Keratinocyte (primary cell): ENCODE measurements around the gene SPATA33. TPM values are rescaled to one million over a fixed set of nuclear protein-coding genes. Genes with fewer than 3 reads are reported as not detected.

ENCODE experiments used
- DNase-seq: peaks from one replicate; pipeline ENCODE4 v3.0.0-alpha.2; 2011; ENCODE audit warnings: low read depth, missing footprints, low spot score
- FAIRE-seq: peaks from 2 replicates; lab custom pipeline; 2011; peaks lifted over from hg19 to GRCh38; lab: Jason Lieb, UNC
- H2AFZ ChIP-seq: 2 replicates; pipeline ENCODE4 v1.6.0; 2012; ENCODE audit warnings: low read length, control low read depth, inconsistent platforms; ENCODE audit not compliant: control insufficient read depth
- H3K27ac ChIP-seq: 2 replicates; pipeline ENCODE4 v1.5.1; 2011; ENCODE audit warnings: low read length; ENCODE audit not compliant: control insufficient read depth, insufficient read depth
- H3K27me3 ChIP-seq: 3 replicates; pipeline ENCODE4 v1.6.0; 2011; ENCODE audit warnings: low read length; ENCODE audit not compliant: control insufficient read depth, insufficient read depth; ENCODE audit errors: extremely low read depth
- H3K36me3 ChIP-seq, 2 experiments: 2 replicates in 1 of 2; 3 replicates in 1 of 2; pipeline ENCODE4 v1.5.1; 2011; ENCODE audit warnings: low read length in 2 of 2, mild to moderate bottlenecking in 1 of 2; ENCODE audit not compliant: control insufficient read depth in 2 of 2, insufficient read depth in 2 of 2; ENCODE audit errors: extremely low read depth in 1 of 2
- H3K4me1 ChIP-seq: 3 replicates; pipeline ENCODE4 v1.5.1; 2011; ENCODE audit warnings: low read length; ENCODE audit not compliant: control insufficient read depth, insufficient read depth; ENCODE audit errors: extremely low read depth
- H3K4me2 ChIP-seq: 3 replicates; pipeline ENCODE4 v1.6.0; 2011; ENCODE audit warnings: low read depth, low read length; ENCODE audit not compliant: control insufficient read depth, insufficient read depth; ENCODE audit errors: extremely low read depth
- H3K4me3 ChIP-seq, 3 experiments: fragments of 200-600 bp in 1 of 3; sonication (generic) in 1 of 3; 2 replicates in 2 of 3; 3 replicates in 1 of 3; pipeline ENCODE4 v1.5.1; 2011 to 2016; ENCODE audit warnings: low read length in 3 of 3, mild to moderate bottlenecking in 3 of 3, control low read depth in 2 of 3, inconsistent platforms in 1 of 3, low read depth in 1 of 3, mixed read lengths in 1 of 3, mixed run types in 1 of 3, moderate library complexity in 1 of 3; ENCODE audit not compliant: control insufficient read depth in 2 of 3, insufficient read depth in 2 of 3; ENCODE audit errors: extremely low read depth in 1 of 3
- H3K79me2 ChIP-seq: 2 replicates; pipeline ENCODE4 v1.6.0; 2012; ENCODE audit warnings: low read length; ENCODE audit not compliant: control insufficient read depth, insufficient read depth
- H3K9ac ChIP-seq: 3 replicates; pipeline ENCODE4 v1.6.0; 2011; ENCODE audit warnings: low read length; ENCODE audit not compliant: control insufficient read depth, insufficient read depth; ENCODE audit errors: extremely low read depth
- H3K9me1 ChIP-seq: 3 replicates; pipeline ENCODE4 v1.6.0; 2011; ENCODE audit warnings: low read length; ENCODE audit not compliant: control insufficient read depth, insufficient read depth; ENCODE audit errors: extremely low read depth
- H3K9me3 ChIP-seq: 2 replicates; pipeline ENCODE4 v1.5.1; 2012; ENCODE audit warnings: low read depth, low read length; ENCODE audit not compliant: control insufficient read depth
- H4K20me1 ChIP-seq: 3 replicates; pipeline ENCODE4 v1.6.0; 2011; ENCODE audit warnings: low read length; ENCODE audit not compliant: control insufficient read depth, insufficient read depth; ENCODE audit errors: extremely low read depth
- EZH2 ChIP-seq: IDR thresholded peaks from one replicate; pipeline ENCODE4 v1.6.1; 2012; ENCODE audit warnings: inconsistent platforms, mild to moderate bottlenecking, low read length, moderate library complexity
- dilution Hi-C: fragments of 300-500 bp; cut with MboI; formaldehyde crosslinking; loops from one replicate; pipeline ENCODE4 v1.7.0; 2020; ENCODE audit warnings: low sequenced_read_pairs; ENCODE audit not compliant: extremely low pct_ligation_motif_present
- polyA plus RNA-seq, 5 experiments: library from polyadenylated mRNA; depleted of rRNA in 3 of 5; stranded (reverse) in 3 of 5; stranded (forward) in 1 of 5; unstranded in 1 of 5; fragments of >200 nt; gene quantifications; 1 replicate in 1 of 5; 2 replicates in 3 of 5; 3 replicates in 1 of 5; pipeline versions ENCODE4 v1.2.1 to v1.2.3, GENCODE V29; 2011 to 2012; ENCODE audit warnings: missing spikeins in 2 of 5, low read depth in 1 of 5, low replicate concordance in 1 of 5
- TF ChIP-seq, protein P1 (sequence below), 3 experiments: IDR thresholded peaks in 1 of 3; conservative IDR thresholded peaks in 1 of 3; optimal IDR thresholded peaks in 1 of 3; 2 replicates in 2 of 3; 3 replicates in 1 of 3; pipeline versions ENCODE3 to v1.5.1; 2011; ENCODE audit warnings: low read length in 3 of 3, mild to moderate bottlenecking in 3 of 3, moderate library complexity in 2 of 3, control low read depth in 1 of 3, inconsistent platforms in 1 of 3; ENCODE audit not compliant: insufficient read depth in 2 of 3; ENCODE audit errors: extremely low read depth in 1 of 3

Gene SPATA33
- polyA plus RNA-seq, 1 donor (not counting 4 experiments of a cell fraction or from before 2014, with no cell fraction given), result 5.3 TPM

- no peak overlapping the region for H3K4me2 ChIP-seq
- dilution Hi-C loops, result no loop called here
- no peaks in the 10 kb centered on the region for H4K20me1 ChIP-seq
- peaks cover 6% of the 10 kb centered on the region for H3K4me1 ChIP-seq
- peaks cover 17% of the 10 kb centered on the region for H3K27me3 ChIP-seq
- no peaks in the 10 kb centered on the region for H3K79me2 ChIP-seq
- H3K4me3 ChIP-seq, result no peak overlapping the region
- no peaks in the 10 kb centered on the region for H3K36me3 ChIP-seq
- no peaks in the 10 kb centered on the region for H3K9me3 ChIP-seq
- peak overlapping the region; percentile 56 for H2AFZ ChIP-seq
- H3K9ac ChIP-seq, result no peak overlapping the region
- no peak for FAIRE-seq
- H3K27ac ChIP-seq, result no peak overlapping the region
- no peaks in the 10 kb centered on the region for H3K9me1 ChIP-seq
- DNase-seq, result no peak
- no peak for TF ChIP-seq EZH2
- TF ChIP-seq, protein P1, sequence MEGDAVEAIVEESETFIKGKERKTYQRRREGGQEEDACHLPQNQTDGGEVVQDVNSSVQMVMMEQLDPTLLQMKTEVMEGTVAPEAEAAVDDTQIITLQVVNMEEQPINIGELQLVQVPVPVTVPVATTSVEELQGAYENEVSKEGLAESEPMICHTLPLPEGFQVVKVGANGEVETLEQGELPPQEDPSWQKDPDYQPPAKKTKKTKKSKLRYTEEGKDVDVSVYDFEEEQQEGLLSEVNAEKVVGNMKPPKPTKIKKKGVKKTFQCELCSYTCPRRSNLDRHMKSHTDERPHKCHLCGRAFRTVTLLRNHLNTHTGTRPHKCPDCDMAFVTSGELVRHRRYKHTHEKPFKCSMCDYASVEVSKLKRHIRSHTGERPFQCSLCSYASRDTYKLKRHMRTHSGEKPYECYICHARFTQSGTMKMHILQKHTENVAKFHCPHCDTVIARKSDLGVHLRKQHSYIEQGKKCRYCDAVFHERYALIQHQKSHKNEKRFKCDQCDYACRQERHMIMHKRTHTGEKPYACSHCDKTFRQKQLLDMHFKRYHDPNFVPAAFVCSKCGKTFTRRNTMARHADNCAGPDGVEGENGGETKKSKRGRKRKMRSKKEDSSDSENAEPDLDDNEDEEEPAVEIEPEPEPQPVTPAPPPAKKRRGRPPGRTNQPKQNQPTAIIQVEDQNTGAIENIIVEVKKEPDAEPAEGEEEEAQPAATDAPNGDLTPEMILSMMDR (optimal IDR thresholded peaks at IDR 0.05 in 1 of 3, IDR thresholded peaks at IDR 0.05 in 1 of 3, conservative IDR thresholded peaks at IDR 0.05 in 1 of 3; ENCODE audit: extremely low read depth in 1 of 3, insufficient read depth in 2 of 3, low read length in 3 of 3), result no peak
Observed at GRCh38 chr16:89616623-89617022, 41.0 kb upstream of the SPATA33 start.

GRCh38 chr16:89617036-89617435 lies 40.6 kb upstream of the SPATA33 start:
- H3K27ac ChIP-seq, result no peak overlapping the region
- H2AFZ ChIP-seq, result peak overlapping the region; percentile 56
- H3K4me1 ChIP-seq, result peaks cover 6% of the 10 kb centered on the region
- FAIRE-seq (no peak), DNase-seq (no peak)
- no peaks in the 10 kb centered on the region for H3K36me3 ChIP-seq
- no peak overlapping the region for H3K4me2 ChIP-seq
- TF ChIP-seq EZH2, result no peak
- TF ChIP-seq, protein P1 (optimal IDR thresholded peaks at IDR 0.05 in 1 of 3, IDR thresholded peaks at IDR 0.05 in 1 of 3, conservative IDR thresholded peaks at IDR 0.05 in 1 of 3; ENCODE audit: extremely low read depth in 1 of 3, insufficient read depth in 2 of 3, low read length in 3 of 3), result no peak
- no peaks in the 10 kb centered on the region for H3K9me3 ChIP-seq
- no peak overlapping the region for H3K9ac ChIP-seq
- H3K27me3 ChIP-seq, result peaks cover 21% of the 10 kb centered on the region
- no peak overlapping the region for H3K4me3 ChIP-seq
- dilution Hi-C loops, result no loop called here
- no peaks in the 10 kb centered on the region for H3K9me1 ChIP-seq
- H4K20me1 ChIP-seq, result no peaks in the 10 kb centered on the region
- H3K79me2 ChIP-seq, result no peaks in the 10 kb centered on the region
